ENCODE measurements around the gene NUCKS1. TPM values are rescaled to one million over a fixed set of nuclear protein-coding genes. Genes with fewer than 3 reads are reported as not detected.
A peak's percentile ranks its signal among the peaks of the same experiment; 100 is the strongest.

The NUCKS1 gene
- total RNA-seq, 1 experiment from 2014 or later, result 41.9 TPM

DNA sequence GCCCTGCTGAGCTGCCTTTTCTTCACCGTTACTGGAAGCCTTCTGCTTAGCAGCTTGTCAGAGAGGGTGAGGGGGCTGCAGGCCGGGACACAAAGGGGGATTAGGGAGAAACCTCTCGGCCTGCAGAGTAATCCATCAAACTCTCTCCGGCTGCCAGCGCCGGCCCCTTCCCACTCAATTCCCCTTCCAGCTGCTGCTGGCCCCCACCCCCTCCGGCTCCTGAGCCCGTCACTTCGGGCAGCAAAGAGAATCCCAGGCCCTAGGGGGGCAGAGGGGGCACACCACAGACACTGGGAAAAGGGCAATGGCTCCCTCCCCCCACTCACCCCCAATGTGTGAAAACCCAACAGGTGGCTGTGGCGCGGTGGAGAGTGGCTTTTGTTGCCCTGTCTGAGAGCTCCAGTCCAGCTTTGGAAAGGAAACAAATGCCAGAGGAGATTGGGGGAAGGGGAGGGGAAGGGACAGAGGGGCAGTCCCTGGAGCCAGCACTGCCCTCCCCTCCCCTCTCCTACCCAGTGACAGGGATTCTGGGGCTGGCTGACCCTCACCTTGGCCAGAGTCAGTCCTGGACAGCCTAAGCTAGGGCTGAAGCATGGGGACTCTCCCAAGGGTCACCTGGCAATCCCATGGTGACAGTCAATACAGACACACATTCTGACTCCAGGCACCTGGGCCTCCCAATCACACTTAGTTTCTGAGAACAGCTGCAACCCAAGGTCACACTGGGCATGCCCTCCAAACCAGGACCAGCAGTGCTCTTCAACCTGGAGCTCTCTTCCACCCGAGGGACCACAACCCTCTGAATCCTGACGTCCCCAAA is 79.2 kb downstream of the NUCKS1 start:
- DNase-seq (ENCODE audit: low spot score), result no peak

DNA sequence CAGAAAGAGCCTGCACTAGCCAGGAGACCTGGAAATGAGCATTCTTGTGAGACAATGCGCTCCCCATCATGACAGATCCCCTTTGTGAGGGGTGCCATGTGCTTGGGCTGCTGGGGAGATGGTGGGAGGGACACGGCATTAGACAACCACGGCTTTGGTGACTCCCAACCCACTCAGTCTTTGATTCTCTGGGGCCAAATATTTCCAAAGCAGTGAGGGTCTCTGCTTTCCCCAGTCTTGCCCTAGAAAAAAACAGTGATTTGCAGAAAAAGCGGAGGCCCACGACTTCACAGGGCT is 79.9 kb downstream of the NUCKS1 start:
- no peak for DNase-seq (ENCODE audit: low spot score)

DNA sequence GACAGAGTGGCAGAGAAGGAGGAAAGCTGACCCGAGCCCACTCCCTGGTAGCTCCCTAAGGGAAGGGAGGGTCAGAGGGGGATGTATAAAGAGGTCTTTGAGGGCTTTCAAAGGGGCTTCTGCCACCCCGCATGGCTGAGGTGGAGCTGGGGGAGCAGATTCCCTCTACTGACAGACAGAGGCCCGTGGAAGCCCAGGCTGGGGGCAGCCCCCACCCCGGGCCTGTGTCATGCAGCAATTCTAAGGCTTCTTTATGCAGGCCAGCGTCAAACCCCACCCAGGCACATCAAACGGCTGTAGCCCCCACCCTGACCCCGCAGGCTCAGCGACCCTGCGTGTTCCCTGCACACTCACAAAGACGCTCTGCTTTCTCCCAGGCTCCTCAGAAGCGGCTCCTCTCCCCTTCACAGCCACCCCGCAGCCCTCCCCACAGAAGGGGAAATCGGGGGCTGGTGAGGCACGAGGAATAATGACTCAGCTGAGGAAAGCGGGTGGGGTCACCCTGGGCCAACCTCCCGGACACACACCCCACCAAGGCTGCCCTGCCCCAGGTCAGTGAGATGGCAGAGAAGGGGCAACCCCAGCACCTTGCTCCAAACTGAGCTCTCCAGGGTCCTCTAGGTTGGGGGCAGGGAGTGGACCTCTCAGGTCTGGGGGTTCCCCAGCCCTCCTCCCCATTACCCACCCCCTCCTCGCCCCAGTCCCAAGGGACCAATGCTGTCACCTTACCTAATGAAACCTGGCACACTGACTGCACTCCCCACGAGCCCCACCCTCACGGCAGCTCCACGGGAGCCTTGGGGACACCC is 80.4 kb downstream of the NUCKS1 start:
- no peak for DNase-seq (ENCODE audit: low spot score)

- DNase-seq (ENCODE audit: low spot score), result peak; percentile 61
Measured at GRCh38 chr1:205668951-205669340, 81.0 kb downstream of the NUCKS1 start.

- DNase-seq (ENCODE audit: low spot score), result no peak
Measured at GRCh38 chr1:205667909-205668643, 81.9 kb downstream of the NUCKS1 start.

DNA sequence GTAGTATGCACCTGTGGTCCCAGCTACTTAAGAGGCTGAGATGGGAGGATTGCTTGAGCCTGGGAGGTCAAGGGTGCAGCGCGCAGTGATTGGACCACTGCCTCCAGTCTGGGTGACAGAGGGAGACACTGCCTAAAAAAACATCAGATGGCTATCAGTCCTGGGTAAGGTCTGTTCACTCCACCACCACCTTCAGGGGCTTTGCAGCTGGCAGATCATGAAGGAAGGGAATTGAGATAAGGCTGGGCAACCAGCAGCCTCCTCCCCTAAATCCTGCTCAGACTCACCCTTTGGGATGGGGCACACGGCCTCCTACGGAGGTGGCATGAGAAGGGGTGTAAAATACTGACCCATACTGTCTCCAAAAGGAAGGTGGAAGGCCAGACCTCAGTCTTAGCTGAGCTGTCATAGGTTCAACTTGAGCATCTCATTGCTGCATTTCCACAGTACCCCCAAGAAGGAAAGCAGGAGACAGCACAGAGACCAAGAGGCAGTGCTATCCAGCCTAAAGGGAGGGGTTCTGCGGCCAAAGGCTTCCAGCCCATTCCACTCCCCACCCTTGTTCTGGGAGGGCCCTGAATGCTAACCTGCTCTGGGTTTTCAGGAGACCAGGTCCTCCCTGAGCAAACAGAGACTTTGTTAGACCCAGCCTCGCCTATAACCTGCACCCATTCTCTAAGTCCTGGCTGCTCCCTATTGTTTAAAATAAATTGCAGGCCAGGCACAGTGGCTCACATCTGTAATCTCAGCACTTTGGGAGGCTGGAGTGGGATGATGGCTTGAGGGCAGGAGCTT is 83.4 kb downstream of the NUCKS1 start:
- peak; percentile 63 for DNase-seq (ENCODE audit: low spot score)

- DNase-seq (ENCODE audit: low spot score), result peak; percentile 46
Measured at GRCh38 chr1:205665201-205666045, 84.6 kb downstream of the NUCKS1 start.

- DNase-seq (ENCODE audit: low spot score), result peak; percentile 90
Measured at GRCh38 chr1:205664399-205665017, 85.5 kb downstream of the NUCKS1 start.

DNA sequence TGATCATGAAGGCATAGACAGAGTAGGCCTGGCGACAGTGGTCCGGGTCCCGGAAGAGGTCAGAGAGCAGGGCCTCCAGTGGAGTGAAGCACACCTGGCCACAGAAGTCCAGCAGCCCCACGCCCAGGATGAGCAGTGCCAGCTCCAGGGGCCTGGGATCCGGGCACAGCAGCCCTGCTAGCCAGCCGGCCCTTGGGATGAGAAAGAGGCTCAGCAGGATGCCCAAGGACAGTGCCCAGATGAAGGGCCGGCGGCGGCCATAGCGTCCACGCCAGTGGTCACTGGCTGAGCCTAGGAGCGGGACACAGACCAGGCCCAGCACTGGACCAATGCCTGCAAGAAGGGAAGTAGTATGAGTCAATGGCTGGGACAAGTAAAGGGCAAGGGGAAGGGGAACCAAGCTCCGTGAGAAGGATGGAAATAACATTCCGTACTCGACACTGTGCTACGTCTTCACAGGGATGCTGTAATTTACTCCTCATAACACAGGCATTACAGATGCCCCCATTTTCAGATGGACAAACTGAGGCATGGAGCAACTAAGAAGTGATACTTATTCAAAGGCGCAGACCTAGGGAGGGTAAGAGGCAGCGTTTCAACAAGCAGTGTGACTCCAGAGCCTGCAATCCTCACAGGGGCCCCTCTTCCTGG is 86.6 kb downstream of the NUCKS1 start:
- DNase-seq (ENCODE audit: low spot score), result no peak

Small RNA genes lying within 50 kb of the gene (small RNA-seq; reads per million reads assigned to genes)
- not detected for gene RF00017
- gene RF00139, result not detected

Other genes with a start within 250 kb of the NUCKS1 start
- gene CDK18, start 245.5 kb downstream of the NUCKS1 start, total RNA-seq (2014; rRNA removed; shearing (Covaris generic)), result 22.2 and 27.6 TPM in 2 replicates
- 6.5 and 7.6 TPM in 2 replicates for gene ELK4, start 118.2 kb downstream of the NUCKS1 start, total RNA-seq (2014; rRNA removed; shearing (Covaris generic))
- gene SLC45A3, start 69.7 kb downstream of the NUCKS1 start, total RNA-seq (2014; rRNA removed; shearing (Covaris generic)), result 56.7 and 59.6 TPM in 2 replicates
- 3.6 and 4.7 TPM in 2 replicates for gene RAB29, start 25.3 kb upstream of the NUCKS1 start, total RNA-seq (2014; rRNA removed; shearing (Covaris generic))
- gene SLC41A1, start 63.0 kb upstream of the NUCKS1 start, total RNA-seq (2014; rRNA removed; shearing (Covaris generic)), result 5.0 and 5.4 TPM in 2 replicates
- gene PM20D1, start 100.0 kb upstream of the NUCKS1 start, total RNA-seq (2014; rRNA removed; shearing (Covaris generic)), result not detected in 2 replicates
- gene SLC26A9, start 193.3 kb upstream of the NUCKS1 start, total RNA-seq (2014; rRNA removed; shearing (Covaris generic)), result 0.37 and 0.43 TPM in 2 replicates

Data from HT-29 (cell line).